ENCODE measurements around the gene KAZN. TPM values are rescaled to one million over a fixed set of nuclear protein-coding genes. Genes with fewer than 3 reads are reported as not detected.

Gene KAZN
- polyA plus RNA-seq, 1 experiment = 3.7 TPM

GRCh38 chr1:14919751-14920150 is 321.3 kb downstream of the KAZN start:
- no peak for DNase-seq (ENCODE audit: low read depth, low spot score)
- H3K9me3 ChIP-seq (ENCODE audit: control insufficient read depth, insufficient read depth, low read length) = no peaks in the 10 kb centered on the region
- H3K27ac ChIP-seq (ENCODE audit: low read depth, low read length) = no peak overlapping the region
- no peak overlapping the region for H3K4me3 ChIP-seq (ENCODE audit: low read depth, low read length)
- POLR2A ChIA-PET = no interaction called here
- no peak for TF ChIP-seq CTCF (IDR thresholded peaks at IDR 0.05; ENCODE audit: low read depth, low read length)
- CTCF ChIA-PET = interaction anchor here (1.0 kb wide), 1 partner anchor 107 kb away, joined by 4 read pairs; no protein-coding TSS in a partner anchor
- no peaks in the 10 kb centered on the region for H3K27me3 ChIP-seq (ENCODE audit: control insufficient read depth, insufficient read depth, low read length)

- Histone ChIP-seq H3K27me3 (ENCODE audit: control insufficient read depth, insufficient read depth, low read length) (no peaks in the 10 kb centered on the region), H3K9me3 (ENCODE audit: control insufficient read depth, insufficient read depth, low read length) (no peaks in the 10 kb centered on the region), H3K27ac (ENCODE audit: low read depth, low read length) (no peak overlapping the region), H3K4me3 (ENCODE audit: low read depth, low read length) (no peak overlapping the region)
- ChIA-PET CTCF (interaction anchor here (1.6 kb wide), 2 partner anchors 105 to 106 kb away, joined by 3 to 4 read pairs; no protein-coding TSS in a partner anchor), POLR2A (no interaction called here)
- TF ChIP-seq CTCF (IDR thresholded peaks at IDR 0.05; ENCODE audit: low read depth, low read length) = peak; percentile 3; the same call in 1 of the 2 replicates
- no peak for DNase-seq (ENCODE audit: low read depth, low spot score)
Observed at GRCh38 chr1:14921057-14921456, 322.6 kb downstream of the KAZN start.

- TF ChIP-seq CTCF (IDR thresholded peaks at IDR 0.05; ENCODE audit: low read depth, low read length) = no peak
- Histone ChIP-seq H3K27ac (ENCODE audit: low read depth, low read length) (no peak overlapping the region), H3K27me3 (ENCODE audit: control insufficient read depth, insufficient read depth, low read length) (no peaks in the 10 kb centered on the region), H3K4me3 (ENCODE audit: low read depth, low read length) (no peak overlapping the region), H3K9me3 (ENCODE audit: control insufficient read depth, insufficient read depth, low read length) (no peaks in the 10 kb centered on the region)
- ChIA-PET CTCF (interaction anchor here (1.0 kb wide), 1 partner anchor 8 kb away, joined by 3 read pairs; no protein-coding TSS in a partner anchor), POLR2A (no interaction called here)
- DNase-seq (ENCODE audit: low read depth, low spot score) = no peak
Observed at GRCh38 chr1:14922942-14923726, 324.6 kb downstream of the KAZN start.

GRCh38 chr1:14923727-14924452 is 325.4 kb downstream of the KAZN start:
- POLR2A ChIA-PET = interaction anchor here (0.6 kb wide), 1 partner anchor 22 kb away, joined by 4 read pairs; no protein-coding TSS in a partner anchor

More at GRCh38 chr1:14923727-14924452, 325.4 kb downstream of the KAZN start:
- Histone ChIP-seq H3K27ac (ENCODE audit: low read depth, low read length) (no peak overlapping the region), H3K4me3 (ENCODE audit: low read depth, low read length) (peak overlapping the region; percentile 68), H3K9me3 (ENCODE audit: control insufficient read depth, insufficient read depth, low read length) (no peaks in the 10 kb centered on the region), H3K27me3 (ENCODE audit: control insufficient read depth, insufficient read depth, low read length) (no peaks in the 10 kb centered on the region)
- no peak for TF ChIP-seq CTCF (IDR thresholded peaks at IDR 0.05; ENCODE audit: low read depth, low read length)
- no peak for DNase-seq (ENCODE audit: low read depth, low spot score)
- CTCF ChIA-PET = interaction anchor here (0.6 to 4.0 kb wide), 3 partner anchors 9 to 107 kb away, joined by 3 to 27 read pairs (median 3); no protein-coding TSS in a partner anchor
